ENCODE measurements around the gene HYOU1. TPM values are rescaled to one million over a fixed set of nuclear protein-coding genes. Genes with fewer than 3 reads are reported as not detected.

HYOU1 gene
- total RNA-seq, 1 donor = 126 TPM

DNA sequence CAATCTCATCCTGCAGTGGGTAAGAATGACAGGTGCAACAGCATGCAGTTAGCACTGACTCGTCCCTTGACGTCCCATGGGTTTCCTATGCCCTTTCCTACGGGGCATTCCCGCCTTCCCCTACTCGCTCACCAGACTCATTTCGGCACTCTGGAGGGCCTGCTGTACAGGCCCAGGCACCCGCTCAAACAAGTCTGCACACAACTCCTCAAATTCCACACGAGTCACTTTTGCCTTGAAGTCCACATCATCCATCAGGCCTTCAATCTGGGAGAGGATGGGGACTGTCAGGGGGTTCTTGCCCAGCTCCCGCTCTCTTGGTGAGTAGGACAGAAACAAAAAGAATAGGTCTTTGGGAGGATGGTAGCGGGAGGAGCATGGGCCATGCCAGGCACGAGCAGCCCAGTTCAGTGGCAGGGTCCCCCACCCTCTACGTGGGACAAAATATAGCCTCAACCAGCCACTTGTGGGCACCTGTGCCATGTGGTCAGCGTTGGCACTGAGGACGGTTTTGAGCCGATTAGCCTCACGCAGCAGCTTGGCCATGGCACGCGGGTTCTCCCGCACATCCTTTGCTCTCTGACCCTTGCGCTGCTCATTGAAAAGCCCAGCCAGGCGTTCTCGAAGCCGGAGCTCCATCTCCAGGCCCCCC is 4.7 kb downstream of the HYOU1 start:
- TF ChIP-seq, protein P1, sequence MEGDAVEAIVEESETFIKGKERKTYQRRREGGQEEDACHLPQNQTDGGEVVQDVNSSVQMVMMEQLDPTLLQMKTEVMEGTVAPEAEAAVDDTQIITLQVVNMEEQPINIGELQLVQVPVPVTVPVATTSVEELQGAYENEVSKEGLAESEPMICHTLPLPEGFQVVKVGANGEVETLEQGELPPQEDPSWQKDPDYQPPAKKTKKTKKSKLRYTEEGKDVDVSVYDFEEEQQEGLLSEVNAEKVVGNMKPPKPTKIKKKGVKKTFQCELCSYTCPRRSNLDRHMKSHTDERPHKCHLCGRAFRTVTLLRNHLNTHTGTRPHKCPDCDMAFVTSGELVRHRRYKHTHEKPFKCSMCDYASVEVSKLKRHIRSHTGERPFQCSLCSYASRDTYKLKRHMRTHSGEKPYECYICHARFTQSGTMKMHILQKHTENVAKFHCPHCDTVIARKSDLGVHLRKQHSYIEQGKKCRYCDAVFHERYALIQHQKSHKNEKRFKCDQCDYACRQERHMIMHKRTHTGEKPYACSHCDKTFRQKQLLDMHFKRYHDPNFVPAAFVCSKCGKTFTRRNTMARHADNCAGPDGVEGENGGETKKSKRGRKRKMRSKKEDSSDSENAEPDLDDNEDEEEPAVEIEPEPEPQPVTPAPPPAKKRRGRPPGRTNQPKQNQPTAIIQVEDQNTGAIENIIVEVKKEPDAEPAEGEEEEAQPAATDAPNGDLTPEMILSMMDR (IDR thresholded peaks at IDR 0.05; ENCODE audit: insufficient read depth, low read length) = no peak
- no peak for DNase-seq (ENCODE audit: low read depth)
- no peak overlapping the region for H3K4me3 ChIP-seq (ENCODE audit: low read depth, low read length)

DNA sequence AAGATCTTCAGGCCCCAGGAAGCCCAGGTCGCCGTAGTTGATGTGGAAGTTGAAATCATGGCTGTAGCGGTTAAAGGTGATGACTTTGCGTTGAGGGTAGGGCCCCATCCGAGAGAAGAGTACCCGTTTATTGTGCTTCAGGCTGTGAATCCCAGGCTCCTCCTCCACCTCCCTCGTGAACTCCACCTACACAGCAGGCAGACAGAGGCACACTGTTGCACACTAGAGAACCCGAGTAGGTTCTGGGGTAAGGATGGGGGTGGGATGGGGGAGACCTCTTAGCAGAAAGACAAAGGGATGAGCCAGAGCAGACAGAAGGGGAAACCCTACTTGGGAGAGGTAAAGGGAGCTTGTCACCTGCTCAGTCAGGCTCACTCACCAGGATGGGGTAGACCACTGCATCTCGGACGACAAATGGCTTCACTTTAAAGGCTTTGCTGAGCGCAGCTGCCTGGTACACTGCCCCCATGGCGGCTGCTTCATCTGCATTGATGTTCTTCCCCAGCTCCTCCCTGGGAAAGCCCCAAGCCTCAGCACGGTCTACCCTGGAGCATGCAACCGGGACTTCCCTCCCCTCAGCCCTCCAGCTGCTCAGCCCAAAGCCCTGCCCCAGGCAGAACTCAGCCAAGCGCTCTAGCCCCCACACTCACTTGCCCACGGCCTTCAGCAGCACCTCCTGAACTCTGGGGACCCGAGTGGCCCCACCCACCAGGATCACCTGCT is 5.4 kb downstream of the HYOU1 start:
- no peak for DNase-seq (ENCODE audit: low read depth)
- no peak overlapping the region for H3K4me3 ChIP-seq (ENCODE audit: low read depth, low read length)
- TF ChIP-seq, protein P1 (IDR thresholded peaks at IDR 0.05; ENCODE audit: insufficient read depth, low read length) = no peak

DNA sequence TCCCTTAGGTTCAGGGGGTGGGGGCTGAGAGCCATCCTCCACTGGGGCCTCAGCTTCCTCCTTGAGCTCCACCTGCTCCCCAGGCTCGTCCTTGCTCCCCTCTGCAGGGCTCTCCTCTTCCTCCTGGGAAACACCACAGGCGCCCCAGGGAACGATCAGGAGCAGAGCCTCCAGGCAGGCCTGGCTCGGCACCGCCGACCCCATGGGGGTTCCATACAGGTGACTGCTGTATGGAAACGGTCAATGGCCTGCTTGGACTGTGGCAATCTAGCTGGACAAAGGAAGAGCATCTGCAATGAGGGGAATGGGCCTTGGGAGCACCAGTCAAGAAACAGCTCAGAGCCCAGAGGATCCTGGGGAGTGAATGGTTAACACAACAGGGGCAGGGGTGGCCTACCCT is 7.9 kb downstream of the HYOU1 start:
- H3K4me3 ChIP-seq (ENCODE audit: low read depth, low read length) = no peak overlapping the region
- TF ChIP-seq, protein P1 (IDR thresholded peaks at IDR 0.05; ENCODE audit: insufficient read depth, low read length) = no peak
- DNase-seq (ENCODE audit: low read depth) = no peak

DNA sequence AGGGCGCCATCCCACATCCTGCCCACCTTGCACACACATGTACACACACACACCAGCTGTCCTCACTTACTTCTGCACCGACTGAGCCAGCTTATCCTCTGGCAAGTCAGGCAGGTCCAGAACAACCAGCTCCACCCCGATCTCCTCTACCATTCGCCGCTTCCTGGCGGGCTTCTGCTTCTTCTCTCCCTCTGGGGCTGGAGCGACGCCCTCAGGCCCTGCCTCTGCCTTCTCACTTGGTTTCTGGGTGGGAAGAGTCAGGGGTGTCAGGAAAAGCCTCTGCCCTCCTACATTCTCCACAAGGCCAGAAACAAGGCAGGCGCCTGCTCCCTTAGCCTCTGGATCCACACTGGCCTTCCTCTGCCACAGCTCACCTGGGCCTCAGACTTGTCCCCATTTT is 8.4 kb downstream of the HYOU1 start:
- H3K4me3 ChIP-seq (ENCODE audit: low read depth, low read length) = no peak overlapping the region
- no peak for DNase-seq (ENCODE audit: low read depth)
- TF ChIP-seq, protein P1 (IDR thresholded peaks at IDR 0.05; ENCODE audit: insufficient read depth, low read length) = no peak

DNA sequence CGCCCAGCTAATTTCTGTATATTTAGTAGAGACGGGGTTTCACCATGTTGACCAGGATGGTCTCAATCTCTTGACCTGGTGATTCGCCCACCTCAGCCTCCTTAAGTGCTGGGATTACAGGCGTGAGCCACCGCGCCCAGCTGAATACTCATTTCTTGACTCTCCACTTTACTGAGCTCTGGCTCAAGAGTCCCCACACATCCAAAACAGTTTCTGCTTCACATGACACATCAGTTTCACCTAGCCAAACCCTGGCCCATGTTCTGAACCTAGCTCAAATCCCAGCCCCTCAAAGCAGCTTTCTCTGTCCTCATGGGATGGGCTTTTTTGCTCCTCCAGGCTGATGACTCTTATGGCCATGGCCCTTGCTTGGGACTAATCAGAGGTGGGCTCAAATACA is 9.8 kb downstream of the HYOU1 start:
- no peak overlapping the region for H3K4me3 ChIP-seq (ENCODE audit: low read depth, low read length)
- TF ChIP-seq, protein P1 (IDR thresholded peaks at IDR 0.05; ENCODE audit: insufficient read depth, low read length) = no peak
- DNase-seq (ENCODE audit: low read depth) = no peak

DNA sequence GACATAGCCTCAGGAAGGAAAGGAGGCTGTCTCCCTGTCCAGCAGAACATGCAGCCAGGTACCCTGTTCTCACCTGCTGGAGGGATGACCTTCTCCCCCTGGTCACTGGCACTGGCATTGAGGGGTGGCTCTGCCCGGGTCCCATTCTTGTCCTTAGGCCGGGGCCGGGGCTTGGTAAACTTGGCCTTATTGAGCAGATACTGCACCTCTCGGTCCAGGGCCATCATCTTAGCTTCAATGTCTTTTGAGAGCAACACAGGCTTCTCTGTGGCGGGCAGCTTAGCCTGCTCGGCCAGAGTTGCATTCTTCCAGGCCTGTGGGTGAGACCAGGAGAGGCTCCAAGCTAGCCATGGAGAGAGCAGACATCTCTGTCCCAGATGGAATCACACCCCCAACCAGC is 10.5 kb downstream of the HYOU1 start:
- TF ChIP-seq, protein P1 (IDR thresholded peaks at IDR 0.05; ENCODE audit: insufficient read depth, low read length) = no peak
- DNase-seq (ENCODE audit: low read depth) = no peak
- no peak overlapping the region for H3K4me3 ChIP-seq (ENCODE audit: low read depth, low read length)

Measured in fibroblast of the aortic adventitia (primary cell).